ENCODE data around the gene EXOC3L2. TPM values are rescaled to one million over a fixed set of nuclear protein-coding genes. Genes with fewer than 3 reads are reported as not detected.

EXOC3L2 gene
- total and polyA plus RNA-seq, 2 donors (not counting 3 experiments of a cell fraction or from before 2014, with no cell fraction given): 0.66 to 1.8 TPM

DNA sequence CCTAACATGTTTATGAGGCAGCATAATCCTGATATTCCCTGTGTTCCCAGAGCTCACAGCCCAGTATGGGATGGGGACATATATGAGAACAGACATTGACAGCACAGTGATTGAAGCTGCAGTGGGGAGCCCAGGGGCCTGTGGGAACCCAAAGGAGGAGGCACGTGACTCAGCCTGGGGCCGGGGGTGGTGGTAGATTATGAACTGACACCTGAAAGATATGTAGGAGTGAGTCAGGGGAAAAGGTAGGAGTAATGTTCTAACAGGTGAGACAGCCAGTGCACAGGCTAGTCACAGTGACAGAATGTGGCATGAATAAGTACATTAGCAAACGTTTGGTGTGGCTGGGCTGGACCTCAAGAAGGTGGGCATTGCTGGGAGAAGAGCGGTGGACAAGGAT, 48.5 kb upstream of the EXOC3L2 start:
- dilution Hi-C loops (cut with MboI; ENCODE audit: extremely low pct_ligation_motif_present, low sequenced_read_pairs) (no loop called here), intact Hi-C loops (cut with micrococcal nuclease) (no loop called here)
- ChIA-PET POLR2A (no interaction called here), CTCF (no interaction called here)
- TF ChIP-seq, protein P1, sequence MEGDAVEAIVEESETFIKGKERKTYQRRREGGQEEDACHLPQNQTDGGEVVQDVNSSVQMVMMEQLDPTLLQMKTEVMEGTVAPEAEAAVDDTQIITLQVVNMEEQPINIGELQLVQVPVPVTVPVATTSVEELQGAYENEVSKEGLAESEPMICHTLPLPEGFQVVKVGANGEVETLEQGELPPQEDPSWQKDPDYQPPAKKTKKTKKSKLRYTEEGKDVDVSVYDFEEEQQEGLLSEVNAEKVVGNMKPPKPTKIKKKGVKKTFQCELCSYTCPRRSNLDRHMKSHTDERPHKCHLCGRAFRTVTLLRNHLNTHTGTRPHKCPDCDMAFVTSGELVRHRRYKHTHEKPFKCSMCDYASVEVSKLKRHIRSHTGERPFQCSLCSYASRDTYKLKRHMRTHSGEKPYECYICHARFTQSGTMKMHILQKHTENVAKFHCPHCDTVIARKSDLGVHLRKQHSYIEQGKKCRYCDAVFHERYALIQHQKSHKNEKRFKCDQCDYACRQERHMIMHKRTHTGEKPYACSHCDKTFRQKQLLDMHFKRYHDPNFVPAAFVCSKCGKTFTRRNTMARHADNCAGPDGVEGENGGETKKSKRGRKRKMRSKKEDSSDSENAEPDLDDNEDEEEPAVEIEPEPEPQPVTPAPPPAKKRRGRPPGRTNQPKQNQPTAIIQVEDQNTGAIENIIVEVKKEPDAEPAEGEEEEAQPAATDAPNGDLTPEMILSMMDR (IDR thresholded peaks at IDR 0.05; ENCODE audit: extremely low read depth in 1 of 2, insufficient read depth in 1 of 2, low read depth in 1 of 2, low read length in 2 of 2): no peak
- TF ChIP-seq POLR2AphosphoS5 (IDR thresholded peaks at IDR 0.05; ENCODE audit: insufficient read depth, low read depth, low read length) (no peak), POLR2A (IDR thresholded peaks at IDR 0.05; ENCODE audit: low read depth, low read length) (no peak), MYC (IDR thresholded peaks at IDR 0.05; ENCODE audit: low read depth, low read length) (no peak)
- H3K4me3 ChIP-seq (replicated peaks in 1 of 3; ENCODE audit: insufficient read depth in 1 of 3, low read depth in 1 of 3, low read length in 3 of 3): no peak overlapping the region
- FAIRE-seq (no peak), DNase-seq (ENCODE audit: low read depth, low spot score) (no peak)
- H3K27ac ChIP-seq (ENCODE audit: insufficient read depth, low read depth, low read length): no peak overlapping the region
- H3K9ac ChIP-seq (replicated peaks; ENCODE audit: extremely low read depth, insufficient read depth, low read length): no peak overlapping the region
- no peak overlapping the region for H3K4me2 ChIP-seq (ENCODE audit: insufficient read depth, low read length)
- BruUV-seq (replicated peaks): no TSS peak
- H3K4me1 ChIP-seq (ENCODE audit: control insufficient read depth, extremely low read depth, insufficient read depth, low read length): no peaks in the 10 kb centered on the region
- H3K79me2 ChIP-seq (ENCODE audit: control insufficient read depth, insufficient read depth, low read length): no peaks in the 10 kb centered on the region
- H4K20me1 ChIP-seq (replicated peaks; ENCODE audit: control insufficient read depth, extremely low read depth, insufficient read depth, low read length): no peaks in the 10 kb centered on the region
- no peaks in the 10 kb centered on the region for H3K9me3 ChIP-seq (replicated peaks; ENCODE audit: control insufficient read depth, insufficient read depth, low read length)
- peaks cover 0 to 23% of the 10 kb centered on the region in 2 experiments for H3K36me3 ChIP-seq (ENCODE audit: control insufficient read depth in 2 of 2, extremely low read depth in 1 of 2, insufficient read depth in 2 of 2, low read length in 2 of 2)
- H2AFZ ChIP-seq (ENCODE audit: low read depth, low read length): no peak overlapping the region
- H3K9me1 ChIP-seq (replicated peaks; ENCODE audit: control insufficient read depth, extremely low read depth, insufficient read depth, low read length): no peaks in the 10 kb centered on the region
- H3K27me3 ChIP-seq (ENCODE audit: control insufficient read depth in 2 of 2, insufficient read depth in 2 of 2, low read length in 2 of 2): no peaks in the 10 kb centered on the region

DNA sequence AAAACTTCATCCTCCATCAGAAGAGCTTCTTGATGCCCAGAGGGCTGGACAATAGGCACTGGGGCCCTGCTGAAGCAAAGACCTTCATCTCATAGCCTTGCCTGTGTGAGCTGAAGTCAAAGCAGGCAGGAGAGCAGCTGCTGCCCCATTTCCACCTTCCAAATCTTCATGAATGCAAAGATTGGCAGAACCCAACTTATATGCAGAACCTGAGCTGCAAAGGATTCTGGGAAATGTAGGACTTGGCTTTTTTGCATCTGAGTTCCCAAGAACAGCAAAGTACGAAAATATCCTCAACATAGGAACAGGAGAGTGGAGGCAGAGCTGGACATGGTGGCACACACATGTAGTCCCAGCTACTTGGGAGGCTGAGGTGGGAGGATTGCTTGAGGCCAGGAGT, 46.6 kb upstream of the EXOC3L2 start:
- TF ChIP-seq JUN (IDR thresholded peaks at IDR 0.05; ENCODE audit: borderline replicate concordance, insufficient read depth, insufficient read length, low read depth) (no peak), POLR2A (IDR thresholded peaks at IDR 0.05; ENCODE audit: low read depth, low read length) (no peak), MYC (IDR thresholded peaks at IDR 0.05; ENCODE audit: low read depth, low read length) (no peak), EZH2 (IDR thresholded peaks at IDR 0.05; ENCODE audit: borderline replicate concordance, low read depth, low read length, severe bottlenecking) (no peak), POLR2AphosphoS5 (IDR thresholded peaks at IDR 0.05; ENCODE audit: insufficient read depth, low read depth, low read length) (no peak), FOS (IDR thresholded peaks at IDR 0.05; ENCODE audit: borderline replicate concordance, insufficient read depth, low read length) (no peak), GATA2 (IDR thresholded peaks at IDR 0.05; ENCODE audit: insufficient read depth, insufficient read length, low read depth, low read length) (no peak)
- TF ChIP-seq, protein P2, sequence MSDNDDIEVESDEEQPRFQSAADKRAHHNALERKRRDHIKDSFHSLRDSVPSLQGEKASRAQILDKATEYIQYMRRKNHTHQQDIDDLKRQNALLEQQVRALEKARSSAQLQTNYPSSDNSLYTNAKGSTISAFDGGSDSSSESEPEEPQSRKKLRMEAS (IDR thresholded peaks at IDR 0.05; ENCODE audit: insufficient read depth, insufficient read length): no peak
- TF ChIP-seq, protein P1 (IDR thresholded peaks at IDR 0.05; ENCODE audit: extremely low read depth in 1 of 2, insufficient read depth in 1 of 2, low read depth in 1 of 2, low read length in 2 of 2): no peak
- H3K4me1 ChIP-seq (ENCODE audit: control insufficient read depth, extremely low read depth, insufficient read depth, low read length): no peaks in the 10 kb centered on the region
- DNase-seq (ENCODE audit: low read depth, low spot score): no peak
- H3K9me1 ChIP-seq (replicated peaks; ENCODE audit: control insufficient read depth, extremely low read depth, insufficient read depth, low read length): no peaks in the 10 kb centered on the region
- no peak for FAIRE-seq
- no peak overlapping the region for H2AFZ ChIP-seq (ENCODE audit: low read depth, low read length)
- ChIA-PET POLR2A (no interaction called here), CTCF (interaction anchor here (0.9 kb wide), 1 partner anchor 17 kb away, joined by 3 read pairs; no protein-coding TSS in a partner anchor)
- H4K20me1 ChIP-seq (replicated peaks; ENCODE audit: control insufficient read depth, extremely low read depth, insufficient read depth, low read length): no peaks in the 10 kb centered on the region
- no peak overlapping the region for H3K4me3 ChIP-seq (replicated peaks in 1 of 3; ENCODE audit: insufficient read depth in 1 of 3, low read depth in 1 of 3, low read length in 3 of 3)
- H3K79me2 ChIP-seq (ENCODE audit: control insufficient read depth, insufficient read depth, low read length): no peaks in the 10 kb centered on the region
- H3K9ac ChIP-seq (replicated peaks; ENCODE audit: extremely low read depth, insufficient read depth, low read length): no peak overlapping the region
- H3K36me3 ChIP-seq (ENCODE audit: control insufficient read depth in 2 of 2, extremely low read depth in 1 of 2, insufficient read depth in 2 of 2, low read length in 2 of 2): peaks cover 0 to 23% of the 10 kb centered on the region in 2 experiments
- H3K4me2 ChIP-seq (ENCODE audit: insufficient read depth, low read length): no peak overlapping the region
- no peak overlapping the region for H3K27ac ChIP-seq (ENCODE audit: insufficient read depth, low read depth, low read length)
- dilution Hi-C loops (cut with MboI; ENCODE audit: extremely low pct_ligation_motif_present, low sequenced_read_pairs): no loop called here
- no TSS peak for BruUV-seq (replicated peaks)
- intact Hi-C loops (cut with micrococcal nuclease): no loop called here
- no peaks in the 10 kb centered on the region for H3K27me3 ChIP-seq (ENCODE audit: control insufficient read depth in 2 of 2, insufficient read depth in 2 of 2, low read length in 2 of 2)
- no peaks in the 10 kb centered on the region for H3K9me3 ChIP-seq (replicated peaks; ENCODE audit: control insufficient read depth, insufficient read depth, low read length)
